ENCODE measurements around the gene ZHX3.

The ZHX3 gene

DNA sequence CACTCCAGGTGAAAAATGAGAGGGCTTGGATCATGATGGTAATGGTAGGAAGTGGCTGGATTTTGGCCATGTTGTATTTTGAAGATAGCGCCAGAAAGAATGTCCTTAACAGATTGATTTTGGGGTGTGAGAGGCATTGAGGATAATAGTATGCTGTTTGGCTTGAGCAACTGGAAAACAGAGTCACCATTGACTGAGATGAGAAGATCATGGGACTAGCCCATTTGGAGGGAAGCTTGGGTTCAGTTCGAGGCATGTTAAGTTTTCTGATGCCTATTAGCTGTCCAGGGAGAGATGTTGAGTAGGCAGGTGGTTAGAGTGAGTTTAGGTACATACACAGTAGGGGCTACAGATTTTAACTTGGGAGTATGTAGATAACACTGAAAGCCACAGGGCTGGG lies 156.8 kb downstream of the ZHX3 start:
- DNase-seq (ENCODE audit: low read depth), result no peak
- TF ChIP-seq, protein P1, sequence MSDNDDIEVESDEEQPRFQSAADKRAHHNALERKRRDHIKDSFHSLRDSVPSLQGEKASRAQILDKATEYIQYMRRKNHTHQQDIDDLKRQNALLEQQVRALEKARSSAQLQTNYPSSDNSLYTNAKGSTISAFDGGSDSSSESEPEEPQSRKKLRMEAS (IDR thresholded peaks at IDR 0.05; ENCODE audit: low read depth, low read length), result no peak
- TF ChIP-seq, protein P2, sequence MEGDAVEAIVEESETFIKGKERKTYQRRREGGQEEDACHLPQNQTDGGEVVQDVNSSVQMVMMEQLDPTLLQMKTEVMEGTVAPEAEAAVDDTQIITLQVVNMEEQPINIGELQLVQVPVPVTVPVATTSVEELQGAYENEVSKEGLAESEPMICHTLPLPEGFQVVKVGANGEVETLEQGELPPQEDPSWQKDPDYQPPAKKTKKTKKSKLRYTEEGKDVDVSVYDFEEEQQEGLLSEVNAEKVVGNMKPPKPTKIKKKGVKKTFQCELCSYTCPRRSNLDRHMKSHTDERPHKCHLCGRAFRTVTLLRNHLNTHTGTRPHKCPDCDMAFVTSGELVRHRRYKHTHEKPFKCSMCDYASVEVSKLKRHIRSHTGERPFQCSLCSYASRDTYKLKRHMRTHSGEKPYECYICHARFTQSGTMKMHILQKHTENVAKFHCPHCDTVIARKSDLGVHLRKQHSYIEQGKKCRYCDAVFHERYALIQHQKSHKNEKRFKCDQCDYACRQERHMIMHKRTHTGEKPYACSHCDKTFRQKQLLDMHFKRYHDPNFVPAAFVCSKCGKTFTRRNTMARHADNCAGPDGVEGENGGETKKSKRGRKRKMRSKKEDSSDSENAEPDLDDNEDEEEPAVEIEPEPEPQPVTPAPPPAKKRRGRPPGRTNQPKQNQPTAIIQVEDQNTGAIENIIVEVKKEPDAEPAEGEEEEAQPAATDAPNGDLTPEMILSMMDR (IDR thresholded peaks at IDR 0.05; ENCODE audit: low read depth, low read length), result no peak
- TF ChIP-seq MYC (IDR thresholded peaks at IDR 0.05; ENCODE audit: low read depth, low read length), result no peak
- no peak for TF ChIP-seq POLR2A (IDR thresholded peaks at IDR 0.05; ENCODE audit: extremely low read depth, insufficient read length)
- no peak overlapping the region for H3K4me3 ChIP-seq (ENCODE audit: low read depth, low read length)

DNA sequence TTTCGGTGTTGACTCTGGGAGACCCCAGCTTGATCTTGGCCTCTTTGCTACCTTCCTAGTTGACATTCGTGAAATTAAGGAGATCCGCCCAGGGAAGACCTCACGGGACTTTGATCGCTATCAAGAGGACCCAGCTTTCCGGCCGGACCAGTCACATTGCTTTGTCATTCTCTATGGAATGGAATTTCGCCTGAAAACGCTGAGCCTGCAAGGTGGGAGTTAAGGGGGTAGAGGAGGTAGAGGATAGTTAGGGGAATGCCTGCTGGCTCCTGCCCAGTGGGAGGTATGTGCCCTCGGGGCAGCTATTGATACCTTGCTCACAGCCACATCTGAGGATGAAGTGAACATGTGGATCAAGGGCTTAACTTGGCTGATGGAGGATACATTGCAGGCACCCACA lies 158.0 kb downstream of the ZHX3 start:
- TF ChIP-seq, protein P1 (IDR thresholded peaks at IDR 0.05; ENCODE audit: low read depth, low read length), result no peak
- TF ChIP-seq POLR2A (IDR thresholded peaks at IDR 0.05; ENCODE audit: extremely low read depth, insufficient read length) (no peak), MYC (IDR thresholded peaks at IDR 0.05; ENCODE audit: low read depth, low read length) (no peak)

DNA sequence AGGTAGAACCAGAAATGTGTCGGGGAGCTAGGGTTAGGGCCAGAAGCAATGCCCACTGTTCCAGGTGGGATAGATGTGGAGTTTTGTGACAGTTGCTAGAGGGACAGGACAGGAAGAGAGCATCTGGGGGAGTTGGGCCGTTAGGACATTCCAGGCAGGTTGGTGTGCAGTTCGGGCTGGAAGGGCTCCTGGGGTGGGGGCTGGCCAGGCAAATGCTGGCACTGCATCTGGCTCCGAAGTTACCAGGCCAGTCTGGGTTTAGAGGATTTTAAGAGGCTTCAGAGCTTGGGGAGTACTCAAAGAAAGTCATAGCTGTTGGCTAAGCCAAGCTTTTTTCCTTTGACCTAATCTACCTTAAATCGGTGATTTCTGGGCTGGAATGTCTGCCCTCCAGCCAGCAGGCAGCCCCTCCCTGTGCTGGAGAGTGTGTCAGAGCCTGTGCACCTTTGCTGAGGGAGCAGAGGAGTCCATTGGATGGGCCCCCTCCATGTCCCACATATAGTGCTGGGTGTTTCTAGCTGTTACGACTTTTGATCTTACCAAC lies 159.4 kb downstream of the ZHX3 start:
- no peak for DNase-seq (ENCODE audit: low read depth)
- H3K4me3 ChIP-seq (ENCODE audit: low read depth, low read length), result no peak overlapping the region
- TF ChIP-seq POLR2A (IDR thresholded peaks at IDR 0.05; ENCODE audit: extremely low read depth, insufficient read length), result no peak
- TF ChIP-seq, protein P2 (IDR thresholded peaks at IDR 0.05; ENCODE audit: low read depth, low read length), result no peak
- TF ChIP-seq, protein P1 (IDR thresholded peaks at IDR 0.05; ENCODE audit: low read depth, low read length), result no peak
- TF ChIP-seq MYC (IDR thresholded peaks at IDR 0.05; ENCODE audit: low read depth, low read length), result no peak

More for the DNA sequence above, 158.0 kb downstream of the ZHX3 start:
- no peak overlapping the region for H3K4me3 ChIP-seq (ENCODE audit: low read depth, low read length)
- no peak for DNase-seq (ENCODE audit: low read depth)

DNA sequence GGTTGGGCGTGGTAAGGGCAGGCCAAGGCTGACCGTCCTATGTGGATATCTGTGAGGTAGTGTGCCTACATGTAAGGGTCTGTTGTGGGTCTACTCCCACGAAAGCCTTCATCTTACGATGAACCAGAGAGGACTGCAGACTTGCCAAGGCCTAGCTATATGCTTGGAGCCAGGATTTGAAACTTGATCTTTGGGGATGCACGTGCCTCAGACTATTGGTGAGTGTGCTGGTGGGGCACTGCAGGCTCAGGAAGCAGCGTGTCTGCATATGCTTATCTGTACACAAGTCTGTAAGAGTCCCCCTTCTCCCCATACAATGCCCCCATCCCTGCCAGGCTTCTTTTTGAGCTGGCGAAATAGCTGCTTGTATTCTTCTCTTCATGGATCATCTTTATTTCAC lies 162.3 kb downstream of the ZHX3 start:
- TF ChIP-seq, protein P1 (IDR thresholded peaks at IDR 0.05; ENCODE audit: low read depth, low read length), result no peak
- no peak for TF ChIP-seq POLR2A (IDR thresholded peaks at IDR 0.05; ENCODE audit: extremely low read depth, insufficient read length)
- TF ChIP-seq, protein P2 (IDR thresholded peaks at IDR 0.05; ENCODE audit: low read depth, low read length), result no peak
- TF ChIP-seq MYC (IDR thresholded peaks at IDR 0.05; ENCODE audit: low read depth, low read length), result no peak
- no peak for DNase-seq (ENCODE audit: low read depth)
- no peak overlapping the region for H3K4me3 ChIP-seq (ENCODE audit: low read depth, low read length)

DNA sequence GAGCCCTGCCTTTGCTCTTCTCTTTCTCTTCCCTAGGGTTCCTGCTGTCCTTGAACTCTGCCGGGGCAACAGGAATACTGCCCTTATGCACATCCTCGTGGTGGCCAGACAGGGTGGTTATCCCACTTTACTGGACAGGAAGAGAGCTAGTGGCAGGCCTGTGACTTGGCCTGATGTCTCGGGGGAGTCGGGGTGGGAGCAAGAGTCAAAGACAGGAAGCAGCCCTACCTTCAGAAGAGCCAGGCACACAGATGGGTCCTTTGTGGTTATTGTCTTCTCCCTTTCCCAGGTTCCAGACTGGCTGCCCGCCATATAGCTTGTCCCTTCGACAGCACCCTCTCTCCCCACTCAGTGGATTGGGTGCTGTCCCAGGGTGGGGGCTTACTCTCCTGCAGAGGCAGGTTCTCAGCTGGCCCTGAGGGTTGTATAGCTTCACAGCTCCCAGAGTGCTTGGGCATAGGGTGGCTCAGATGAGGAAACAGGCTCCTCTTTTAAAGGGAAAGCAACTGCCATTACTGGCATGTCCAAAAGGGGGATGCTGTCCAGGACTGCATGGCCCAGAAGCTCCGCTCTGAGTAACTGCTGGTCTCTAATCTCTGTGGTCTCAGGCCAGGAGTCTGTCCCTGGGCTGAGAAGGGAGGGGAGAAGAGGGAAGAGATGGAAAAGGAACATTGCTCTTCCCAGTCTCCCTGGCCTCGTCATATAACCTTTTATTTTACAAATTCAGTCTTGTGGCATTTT lies 162.9 kb downstream of the ZHX3 start:
- TF ChIP-seq MYC (IDR thresholded peaks at IDR 0.05; ENCODE audit: low read depth, low read length), result no peak
- TF ChIP-seq, protein P2 (IDR thresholded peaks at IDR 0.05; ENCODE audit: low read depth, low read length), result no peak
- TF ChIP-seq POLR2A (IDR thresholded peaks at IDR 0.05; ENCODE audit: extremely low read depth, insufficient read length), result no peak
- TF ChIP-seq, protein P1 (IDR thresholded peaks at IDR 0.05; ENCODE audit: low read depth, low read length), result no peak
- H3K4me3 ChIP-seq (ENCODE audit: low read depth, low read length), result no peak overlapping the region
- peak; percentile 27 for DNase-seq (ENCODE audit: low read depth)

DNA sequence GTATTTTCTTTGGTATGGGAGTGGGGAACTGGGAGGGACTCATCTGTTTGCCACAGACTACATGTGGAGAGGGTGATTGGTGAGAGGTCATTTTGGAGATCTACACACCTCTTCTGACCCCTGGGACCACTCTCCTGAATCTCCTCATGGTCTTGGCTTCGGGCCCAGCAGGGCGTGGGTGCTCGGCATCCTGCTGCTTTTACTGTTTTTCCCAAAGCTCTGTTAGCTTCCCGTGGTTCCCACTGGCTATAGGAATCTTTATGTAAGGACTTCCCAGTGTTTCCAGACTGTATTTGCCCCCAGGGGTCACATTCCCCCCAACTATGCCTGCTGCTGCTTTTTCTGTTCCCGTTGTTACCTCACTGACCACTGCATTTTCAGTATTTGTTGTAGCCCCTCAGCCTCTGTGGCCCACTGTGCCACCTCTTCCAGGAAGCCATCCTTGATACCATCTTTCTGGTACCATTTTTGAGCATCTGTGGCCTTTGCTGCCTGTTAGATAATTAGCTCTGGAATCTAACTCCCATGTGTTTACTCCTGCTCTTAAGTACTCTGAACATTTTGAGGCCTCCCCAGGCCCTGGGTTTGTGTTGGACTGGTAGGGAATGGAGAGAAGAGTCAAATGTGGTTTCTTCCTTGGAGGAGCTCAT lies 165.3 kb downstream of the ZHX3 start:
- no peak for DNase-seq (ENCODE audit: low read depth)
- H3K4me3 ChIP-seq (ENCODE audit: low read depth, low read length), result no peak overlapping the region
- TF ChIP-seq MYC (IDR thresholded peaks at IDR 0.05; ENCODE audit: low read depth, low read length) (no peak), POLR2A (IDR thresholded peaks at IDR 0.05; ENCODE audit: extremely low read depth, insufficient read length) (no peak)
- TF ChIP-seq, protein P1 (IDR thresholded peaks at IDR 0.05; ENCODE audit: low read depth, low read length), result no peak
- TF ChIP-seq, protein P2 (IDR thresholded peaks at IDR 0.05; ENCODE audit: low read depth, low read length), result no peak
